Upper lobe of right lung (tissue), 1 donor: Measurements from ENCODE around the gene DUOXA1. TPM values are rescaled to one million over a fixed set of nuclear protein-coding genes. Genes with fewer than 3 reads are reported as not detected.
A peak's percentile ranks its signal among the peaks of the same experiment; 100 is the strongest.
"Not testable (repeated sequence)": the region's sequence is repeated elsewhere in the genome, so short reads cannot be mapped to it uniquely, and the experiment has no call there.

Source experiments
- ATAC-seq: fragments of 200-7000 bp; cut with Tn5 transposase; one replicate; pipeline ENCODE4 v1.9.1; 2020; ENCODE audit warnings: mild to moderate bottlenecking, moderate library complexity
- DNase-seq: peaks from one replicate; pipeline ENCODE4 v3.0.0-alpha.2; 2020
- H3K27ac ChIP-seq: fragments of 200-600 bp; one replicate; pipeline ENCODE4 v1.8.0; 2022
- H3K27me3 ChIP-seq: fragments of 200-600 bp; one replicate; pipeline ENCODE4 v1.8.0; 2022; ENCODE audit warnings: mild to moderate bottlenecking
- H3K36me3 ChIP-seq: fragments of 200-600 bp; one replicate; pipeline ENCODE4 v1.8.0; 2022
- H3K4me1 ChIP-seq: fragments of 200-600 bp; one replicate; pipeline ENCODE4 v1.8.0; 2022
- H3K4me3 ChIP-seq: fragments of 200-600 bp; one replicate; pipeline ENCODE4 v1.8.0; 2022; ENCODE audit warnings: mild to moderate bottlenecking
- H3K9me3 ChIP-seq: fragments of 200-600 bp; one replicate; pipeline ENCODE4 v1.8.0; 2022
- intact Hi-C: fragments of 100-400 bp; cut with DNase I; formaldehyde crosslinking; loops from one replicate; pipeline ENCODE4 v1.11.0; 2022
- total RNA-seq: library from RNA; stranded (reverse); fragmentation: NEBNext Ultra II Directional; extraction: Animal tissue kit (Norgen Biotek cat#: 25700); gene quantifications from one replicate; pipeline ENCODE4 v1.2.1, GENCODE V29; 2021
- TF ChIP-seq, protein P1 (sequence below): fragments of 200-600 bp; IDR thresholded peaks from one replicate; pipeline ENCODE4 v1.8.0; 2022; ENCODE audit warnings: antibody characterized with exemption
- donor health status: DM: no; HTN: yes; CAD: no; lungs with severe emphysema.

Gene DUOXA1
- total RNA-seq, 1 donor from 2014 or later, result 138 TPM

DNA sequence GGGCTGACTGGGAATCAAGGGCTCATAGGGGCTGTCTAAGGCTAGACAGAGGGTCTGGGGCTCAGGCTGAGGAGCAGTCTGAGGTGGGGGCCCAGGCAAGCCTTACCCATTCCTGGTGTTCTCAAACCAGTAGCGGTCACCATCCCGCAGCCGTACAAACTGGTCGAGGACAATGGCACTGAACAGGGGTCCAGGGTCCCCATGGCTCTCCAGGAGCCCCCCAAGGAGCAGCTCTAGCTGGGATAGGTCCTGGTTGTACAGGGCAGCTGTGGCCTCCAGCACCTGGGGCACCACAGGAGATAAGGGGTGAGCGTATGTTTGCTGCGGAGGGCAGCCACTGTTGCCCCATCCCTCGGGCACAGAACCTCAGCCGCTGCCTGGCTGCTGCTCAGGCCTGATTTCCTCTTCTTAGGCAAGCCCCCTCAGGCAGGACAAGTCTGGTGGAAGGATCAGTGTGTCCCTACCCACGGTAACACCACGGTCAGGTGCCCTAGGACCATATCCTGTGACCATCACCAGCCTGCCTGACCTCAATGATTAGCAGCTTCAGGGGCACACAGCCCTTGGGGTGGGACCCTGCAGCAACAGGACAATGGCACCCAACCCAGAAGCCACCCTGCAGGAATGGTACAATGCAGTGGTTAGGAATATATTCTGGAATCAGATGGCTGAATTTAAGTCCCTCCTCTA is 21.6 kb downstream of the DUOXA1 start:
- ATAC-seq (no peak), DNase-seq (peak; percentile 49)
- H3K9me3 ChIP-seq, result no peaks in the 10 kb centered on the region
- no peak overlapping the region for H3K4me3 ChIP-seq
- H3K36me3 ChIP-seq, result no peaks in the 10 kb centered on the region
- peaks cover 11% of the 10 kb centered on the region for H3K4me1 ChIP-seq
- H3K27ac ChIP-seq, result no peak overlapping the region
- peaks cover 37% of the 10 kb centered on the region for H3K27me3 ChIP-seq
- TF ChIP-seq, protein P1, sequence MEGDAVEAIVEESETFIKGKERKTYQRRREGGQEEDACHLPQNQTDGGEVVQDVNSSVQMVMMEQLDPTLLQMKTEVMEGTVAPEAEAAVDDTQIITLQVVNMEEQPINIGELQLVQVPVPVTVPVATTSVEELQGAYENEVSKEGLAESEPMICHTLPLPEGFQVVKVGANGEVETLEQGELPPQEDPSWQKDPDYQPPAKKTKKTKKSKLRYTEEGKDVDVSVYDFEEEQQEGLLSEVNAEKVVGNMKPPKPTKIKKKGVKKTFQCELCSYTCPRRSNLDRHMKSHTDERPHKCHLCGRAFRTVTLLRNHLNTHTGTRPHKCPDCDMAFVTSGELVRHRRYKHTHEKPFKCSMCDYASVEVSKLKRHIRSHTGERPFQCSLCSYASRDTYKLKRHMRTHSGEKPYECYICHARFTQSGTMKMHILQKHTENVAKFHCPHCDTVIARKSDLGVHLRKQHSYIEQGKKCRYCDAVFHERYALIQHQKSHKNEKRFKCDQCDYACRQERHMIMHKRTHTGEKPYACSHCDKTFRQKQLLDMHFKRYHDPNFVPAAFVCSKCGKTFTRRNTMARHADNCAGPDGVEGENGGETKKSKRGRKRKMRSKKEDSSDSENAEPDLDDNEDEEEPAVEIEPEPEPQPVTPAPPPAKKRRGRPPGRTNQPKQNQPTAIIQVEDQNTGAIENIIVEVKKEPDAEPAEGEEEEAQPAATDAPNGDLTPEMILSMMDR, result no peak
- intact Hi-C loops, result no loop called here

DNA sequence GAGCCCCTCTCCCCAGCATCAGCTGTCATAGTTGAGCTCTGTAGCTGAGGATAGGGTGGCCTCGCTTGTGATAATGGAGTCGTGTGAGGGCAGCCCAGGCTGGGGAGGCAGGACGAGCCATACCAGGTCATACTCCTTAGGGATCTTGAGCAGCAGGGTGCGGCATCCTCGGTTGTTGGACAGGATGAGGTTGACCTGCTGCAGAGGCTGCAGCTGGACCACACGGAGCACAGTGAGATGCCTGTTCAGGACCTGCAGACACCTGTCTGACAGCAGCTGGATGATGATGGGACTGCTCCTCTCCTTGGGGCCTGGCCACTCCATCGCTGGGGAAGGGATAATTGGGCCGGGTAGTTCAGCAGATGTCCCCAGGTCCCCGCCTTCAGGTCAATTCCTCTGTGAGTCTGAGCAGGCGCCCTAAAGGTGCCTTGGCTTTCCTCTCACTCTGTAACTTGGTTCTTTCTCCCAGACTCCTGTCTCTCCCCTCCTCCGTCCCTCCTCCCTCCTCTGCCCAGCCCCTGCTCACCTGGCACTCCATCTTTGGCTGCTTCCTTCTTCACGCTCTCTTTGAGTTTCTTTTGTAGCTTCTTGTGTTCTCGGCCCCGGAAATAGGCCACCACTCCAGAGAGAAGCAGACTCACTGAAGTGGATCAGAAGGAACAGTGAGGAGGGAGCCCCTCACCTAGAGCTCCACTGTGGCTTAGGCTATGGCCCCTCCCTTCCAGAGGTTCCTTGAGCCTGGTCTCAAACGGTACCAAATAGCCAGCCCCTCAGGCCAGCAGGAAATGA is 23.5 kb downstream of the DUOXA1 start:
- H3K4me3 ChIP-seq, result no peak overlapping the region
- TF ChIP-seq, protein P1, result no peak
- no peak overlapping the region for H3K27ac ChIP-seq
- DNase-seq, result peak; percentile 36
- H3K36me3 ChIP-seq, result no peaks in the 10 kb centered on the region
- intact Hi-C loops, result no loop called here
- H3K27me3 ChIP-seq, result peaks cover 19% of the 10 kb centered on the region
- no peaks in the 10 kb centered on the region for H3K4me1 ChIP-seq
- H3K9me3 ChIP-seq, result no peaks in the 10 kb centered on the region
- ATAC-seq, result no peak

DNA sequence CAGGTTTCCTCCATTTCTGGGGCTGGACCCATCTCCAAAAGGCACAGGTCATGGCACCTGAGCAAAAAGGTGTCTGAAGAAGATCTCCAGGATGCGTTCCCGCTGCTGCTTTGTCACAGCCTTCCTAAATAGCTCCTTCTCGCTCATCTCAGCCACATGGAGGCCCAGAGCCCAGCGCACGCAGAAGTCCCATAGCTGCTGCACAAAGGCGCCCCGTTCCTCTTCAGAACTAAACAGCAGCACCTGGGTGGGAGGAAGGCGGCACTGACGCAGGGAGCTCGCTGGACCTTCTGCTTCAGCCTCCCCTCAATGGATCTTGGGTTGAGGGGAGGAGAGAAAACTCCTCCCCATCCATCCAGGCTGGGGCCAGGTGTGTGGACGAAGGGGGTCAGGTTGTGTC is 24.1 kb downstream of the DUOXA1 start:
- TF ChIP-seq, protein P1, result no peak
- Histone ChIP-seq H3K27ac (no peak overlapping the region), H3K27me3 (peaks cover 19% of the 10 kb centered on the region), H3K9me3 (no peaks in the 10 kb centered on the region), H3K4me1 (no peaks in the 10 kb centered on the region), H3K4me3 (no peak overlapping the region), H3K36me3 (no peaks in the 10 kb centered on the region)
- DNase-seq, result peak; percentile 45
- ATAC-seq, result no peak
- intact Hi-C loops, result no loop called here

DNA sequence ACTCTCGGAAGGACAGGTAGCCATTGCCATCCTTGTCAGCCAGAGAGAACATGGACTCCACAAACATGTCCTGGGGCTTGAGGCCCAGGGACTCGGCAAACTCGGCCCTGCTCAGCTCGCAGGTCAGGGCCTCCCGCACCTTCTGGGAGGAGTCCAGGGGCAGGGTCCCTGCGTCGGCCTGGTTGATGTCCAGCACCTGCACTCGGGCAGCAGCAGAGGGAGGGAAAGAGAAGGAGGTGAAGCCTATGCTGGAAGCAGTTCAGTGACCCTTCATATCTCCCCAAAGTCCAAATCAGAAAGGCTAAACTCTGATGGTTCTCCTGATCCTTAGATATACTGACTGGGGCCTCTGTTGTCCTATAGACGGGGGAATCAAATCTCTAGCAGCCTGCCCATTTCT is 25.5 kb downstream of the DUOXA1 start:
- H3K27ac ChIP-seq, H3K27me3 ChIP-seq, ATAC-seq, H3K36me3 ChIP-seq, intact Hi-C loops, H3K9me3 ChIP-seq, H3K4me3 ChIP-seq, H3K4me1 ChIP-seq: not testable (repeated sequence)
- peak; percentile 46 for DNase-seq

DNA sequence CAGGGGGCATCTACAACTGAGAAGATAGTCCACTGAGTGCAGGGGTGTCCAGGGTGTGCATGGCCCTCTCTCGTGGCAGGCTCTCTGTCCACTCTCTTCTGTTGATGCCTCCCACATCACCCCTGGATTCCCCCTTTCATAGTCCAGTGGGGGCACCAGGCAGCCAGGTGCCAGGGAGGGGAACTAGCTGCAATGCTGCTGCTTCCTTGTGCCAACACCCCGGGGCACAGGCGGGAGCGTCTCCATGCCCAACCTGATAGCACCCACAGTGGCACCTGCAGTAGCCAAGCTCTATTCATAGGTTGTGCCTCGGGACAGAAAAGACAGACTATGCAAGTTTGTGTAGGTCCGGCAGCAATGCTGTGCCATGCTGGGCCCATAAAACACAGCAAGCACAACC is 27.5 kb downstream of the DUOXA1 start:
- H3K36me3 ChIP-seq, result no peaks in the 10 kb centered on the region
- no peak overlapping the region for H3K4me3 ChIP-seq
- no peak for DNase-seq
- no peaks in the 10 kb centered on the region for H3K4me1 ChIP-seq
- no peak for ATAC-seq
- no peaks in the 10 kb centered on the region for H3K9me3 ChIP-seq
- H3K27ac ChIP-seq, result no peak overlapping the region
- H3K27me3 ChIP-seq, result no peaks in the 10 kb centered on the region
- intact Hi-C loops, result no loop called here
- TF ChIP-seq, protein P1, result no peak

DNA sequence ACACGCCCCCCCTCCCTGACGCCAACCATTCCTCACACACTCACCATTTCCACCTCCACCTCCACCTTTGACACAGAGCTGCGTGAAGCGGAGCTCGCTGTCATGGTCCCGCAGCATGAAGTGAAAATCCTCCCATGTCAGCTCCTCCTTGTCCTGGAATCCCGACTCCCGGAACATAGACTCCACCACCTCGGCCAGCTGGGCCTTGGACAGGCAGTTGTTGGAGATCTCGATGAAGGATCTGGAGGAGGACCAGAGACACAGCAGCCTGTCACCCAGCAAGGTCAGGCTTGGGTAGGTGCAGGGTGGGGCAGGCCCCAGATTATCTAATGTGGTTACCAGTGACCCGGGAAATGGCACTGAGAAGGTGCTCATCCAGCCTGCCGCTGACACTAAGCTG is 27.9 kb downstream of the DUOXA1 start:
- Histone ChIP-seq H3K27ac (no peak overlapping the region), H3K27me3 (no peaks in the 10 kb centered on the region), H3K9me3 (no peaks in the 10 kb centered on the region), H3K4me1 (no peaks in the 10 kb centered on the region), H3K4me3 (no peak overlapping the region), H3K36me3 (no peaks in the 10 kb centered on the region)
- TF ChIP-seq, protein P1, result no peak
- ATAC-seq (no peak), DNase-seq (no peak)
- intact Hi-C loops, result no loop called here
